Natural killer cell (primary cell): Measurements from ENCODE around the gene STXBP1. TPM values are rescaled to one million over a fixed set of nuclear protein-coding genes. Genes with fewer than 3 reads are reported as not detected.

ENCODE experiments used
- ATAC-seq, 3 donors: fragments of 150-1000 bp in 2 of 3; fragments of 200-7000 bp in 1 of 3; cut with Tn5 transposase; 1 replicate in 1 of 3; 2 replicates in 2 of 3; pipeline ENCODE4 v1.10.0; 2021; ENCODE audit warnings: mild to moderate bottlenecking in 2 of 3, moderate library complexity in 2 of 3
- DNase-seq, 2 donors: peaks; one replicate each; pipeline versions ENCODE4 v3.0.0 to v3.0.0-alpha.2; 2013 to 2021; ENCODE audit warnings: mixed read lengths in 1 of 2
- H3K27ac ChIP-seq: one replicate; pipeline ENCODE4 v1.5.1; 2013; ENCODE audit warnings: mild to moderate bottlenecking, low read length
- H3K27me3 ChIP-seq: one replicate; pipeline ENCODE4 v1.6.1; 2013; ENCODE audit warnings: low read length; ENCODE audit not compliant: control insufficient read depth, insufficient read depth
- H3K36me3 ChIP-seq: one replicate; pipeline ENCODE4 v1.6.1; 2013; ENCODE audit warnings: low read length; ENCODE audit not compliant: control insufficient read depth, insufficient read depth
- H3K4me1 ChIP-seq: one replicate; pipeline ENCODE4 v1.6.1; 2013; ENCODE audit warnings: low read length; ENCODE audit not compliant: control insufficient read depth, insufficient read depth
- H3K4me3 ChIP-seq: one replicate; pipeline ENCODE4 v1.5.1; 2013; ENCODE audit warnings: low read length
- H3K9me3 ChIP-seq: one replicate; pipeline ENCODE4 v1.6.1; 2013; ENCODE audit warnings: low read length; ENCODE audit not compliant: control insufficient read depth, insufficient read depth
- H3K27ac Mint-ChIP-seq, 2 donors: one replicate each; pipeline ENCODE4 v1.8.0; 2022; ENCODE audit warnings: mild to moderate bottlenecking in 2 of 2, mixed read lengths in 2 of 2, moderate library complexity in 1 of 2
- H3K27me3 Mint-ChIP-seq, 2 donors: one replicate each; pipeline ENCODE4 v1.8.0; 2022; ENCODE audit warnings: low read depth in 2 of 2, mixed read lengths in 2 of 2
- H3K36me3 Mint-ChIP-seq: one replicate; pipeline ENCODE4 v1.8.0; 2022; ENCODE audit warnings: mixed read lengths
- H3K4me1 Mint-ChIP-seq, 2 donors: one replicate each; pipeline ENCODE4 v1.8.0; 2022; ENCODE audit warnings: mixed read lengths in 2 of 2
- H3K4me3 Mint-ChIP-seq: one replicate; pipeline ENCODE4 v1.8.0; 2022; ENCODE audit warnings: mild to moderate bottlenecking, moderate library complexity, mixed read lengths
- H3K9me3 Mint-ChIP-seq, 2 donors: one replicate each; pipeline ENCODE4 v1.8.0; 2022; ENCODE audit warnings: mixed read lengths in 2 of 2
- WGBS: methylation state at CpG from one replicate; pipeline ENCODE4 v1.1.7; 2013; ENCODE audit warnings: missing lambda C conversion rate; ENCODE audit not compliant: insufficient coverage; 5-methylcytosine and 5-hydroxymethylcytosine counted together
- intact Hi-C: fragments of 100-400 bp; cut with micrococcal nuclease; formaldehyde crosslinking; loops from one replicate; pipeline ENCODE4 v1.14.2; 2022
- total RNA-seq, 4 donors: library from RNA; stranded (reverse); fragments of 120-200 nt in 1 of 4; gene quantifications; one replicate each; pipeline versions ENCODE4 v1.2.3 to v1.2.4, GENCODE V29; 2013 to 2022
- TF ChIP-seq, protein P1 (sequence below): fragments of 200-600 bp; IDR thresholded peaks from one replicate; pipeline ENCODE4 v1.8.0; 2022; ENCODE audit warnings: antibody characterized with exemption

Gene STXBP1
- total RNA-seq, 3 donors from 2014 or later (not counting 1 experiment from before 2014, with no cell fraction given) = 0.97 to 1.8 (median 1.6) TPM

DNA sequence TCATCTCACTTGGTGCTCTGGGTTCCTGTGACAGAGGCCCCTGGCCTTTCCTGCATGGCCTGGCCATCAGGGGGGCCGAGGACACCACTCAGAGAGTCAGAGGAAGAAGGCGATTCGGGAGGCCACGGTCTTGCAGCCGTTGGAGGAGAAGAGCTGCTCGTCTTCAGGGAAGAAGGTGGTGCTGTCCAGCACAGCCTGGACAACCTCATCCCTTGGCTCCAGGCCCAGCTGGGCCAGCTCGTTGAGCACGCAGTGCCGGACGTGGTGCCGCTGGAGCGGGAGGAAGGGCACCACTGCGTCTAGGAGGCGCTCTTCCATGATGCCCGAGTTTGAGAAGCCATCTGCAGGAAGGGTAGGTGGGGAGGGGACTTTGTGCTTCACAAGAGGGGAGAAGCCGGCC is 119.9 kb downstream of the STXBP1 start:
- H3K9me3 ChIP-seq = no peaks in the 10 kb centered on the region
- WGBS = 93% methylated on average over 16 of the region's 16 CpGs
- H3K4me1 Mint-ChIP-seq = peaks cover 5 to 24% of the 10 kb centered on the region in 2 donors
- H3K4me3 ChIP-seq = no peak overlapping the region
- no peak for DNase-seq
- no peaks in the 10 kb centered on the region for H3K36me3 Mint-ChIP-seq
- H3K27ac Mint-ChIP-seq = no peak overlapping the region
- no peaks in the 10 kb centered on the region for H3K27me3 Mint-ChIP-seq
- H3K4me3 Mint-ChIP-seq = no peak overlapping the region
- H3K36me3 ChIP-seq = peaks cover 13% of the 10 kb centered on the region
- no peaks in the 10 kb centered on the region for H3K27me3 ChIP-seq
- no peak overlapping the region for H3K27ac ChIP-seq
- TF ChIP-seq, protein P1, sequence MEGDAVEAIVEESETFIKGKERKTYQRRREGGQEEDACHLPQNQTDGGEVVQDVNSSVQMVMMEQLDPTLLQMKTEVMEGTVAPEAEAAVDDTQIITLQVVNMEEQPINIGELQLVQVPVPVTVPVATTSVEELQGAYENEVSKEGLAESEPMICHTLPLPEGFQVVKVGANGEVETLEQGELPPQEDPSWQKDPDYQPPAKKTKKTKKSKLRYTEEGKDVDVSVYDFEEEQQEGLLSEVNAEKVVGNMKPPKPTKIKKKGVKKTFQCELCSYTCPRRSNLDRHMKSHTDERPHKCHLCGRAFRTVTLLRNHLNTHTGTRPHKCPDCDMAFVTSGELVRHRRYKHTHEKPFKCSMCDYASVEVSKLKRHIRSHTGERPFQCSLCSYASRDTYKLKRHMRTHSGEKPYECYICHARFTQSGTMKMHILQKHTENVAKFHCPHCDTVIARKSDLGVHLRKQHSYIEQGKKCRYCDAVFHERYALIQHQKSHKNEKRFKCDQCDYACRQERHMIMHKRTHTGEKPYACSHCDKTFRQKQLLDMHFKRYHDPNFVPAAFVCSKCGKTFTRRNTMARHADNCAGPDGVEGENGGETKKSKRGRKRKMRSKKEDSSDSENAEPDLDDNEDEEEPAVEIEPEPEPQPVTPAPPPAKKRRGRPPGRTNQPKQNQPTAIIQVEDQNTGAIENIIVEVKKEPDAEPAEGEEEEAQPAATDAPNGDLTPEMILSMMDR = no peak
- peaks cover 22% of the 10 kb centered on the region for H3K4me1 ChIP-seq
- H3K9me3 Mint-ChIP-seq = no peaks in the 10 kb centered on the region
- no peak for ATAC-seq
- intact Hi-C loops = loop anchor here (10.0 kb wide), 1 partner anchor 117 kb away; the partner anchor contains the start of gene STXBP1

DNA sequence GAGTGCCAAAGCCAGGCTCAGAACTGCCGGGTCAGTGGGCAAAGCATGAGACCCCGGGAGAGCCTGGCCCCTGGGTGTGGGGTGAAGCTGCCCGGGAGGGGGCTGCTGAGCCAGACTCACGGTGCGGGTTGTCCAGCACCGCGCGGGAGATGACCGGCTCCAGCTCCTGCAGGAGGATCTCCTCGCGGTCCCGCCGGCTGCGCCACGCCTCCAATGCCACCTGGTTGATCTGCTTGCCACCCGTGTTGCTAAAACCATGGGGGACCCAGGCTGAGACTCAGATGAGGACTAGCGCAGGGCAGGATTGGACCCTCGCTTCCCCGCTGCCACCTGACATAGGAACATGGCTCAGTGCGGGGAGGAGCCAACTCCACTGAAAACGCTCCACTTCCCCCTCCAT is 120.4 kb downstream of the STXBP1 start:
- Mint-ChIP-seq H3K27me3 (no peaks in the 10 kb centered on the region), H3K27ac (no peak overlapping the region), H3K36me3 (no peaks in the 10 kb centered on the region), H3K9me3 (no peaks in the 10 kb centered on the region), H3K4me1 (peaks cover 5 to 24% of the 10 kb centered on the region in 2 donors), H3K4me3 (no peak overlapping the region)
- TF ChIP-seq, protein P1 = no peak
- ATAC-seq (no peak), DNase-seq (no peak)
- Histone ChIP-seq H3K4me3 (no peak overlapping the region), H3K9me3 (no peaks in the 10 kb centered on the region), H3K27me3 (no peaks in the 10 kb centered on the region), H3K27ac (no peak overlapping the region), H3K4me1 (peaks cover 22% of the 10 kb centered on the region), H3K36me3 (peaks cover 13% of the 10 kb centered on the region)
- intact Hi-C loops = loop anchor here (10.0 kb wide), 1 partner anchor 118 kb away; the partner anchor contains the start of gene STXBP1
- 97% methylated on average over 21 of the region's 21 CpGs for WGBS

DNA sequence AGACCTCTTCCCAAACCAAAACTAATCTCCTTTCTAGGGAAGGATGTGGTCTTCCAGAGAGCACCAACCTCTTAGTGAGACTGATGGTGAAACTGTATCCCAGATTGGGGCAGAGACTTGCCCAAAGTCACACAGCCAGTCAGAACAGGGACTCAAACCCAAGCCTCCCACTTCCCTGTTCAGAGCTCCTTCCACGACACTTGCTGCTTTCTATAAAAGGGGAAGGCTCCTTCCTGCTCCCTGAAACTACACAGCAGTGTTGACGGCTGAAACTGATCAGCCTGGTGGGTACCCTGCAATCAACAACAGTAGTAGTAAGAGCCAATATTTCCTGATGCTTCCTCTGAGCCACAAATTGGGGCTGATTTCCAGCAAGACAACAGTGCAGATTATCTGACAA is 121.5 kb downstream of the STXBP1 start:
- peak overlapping the region; percentile 49 for H3K4me3 Mint-ChIP-seq
- H3K36me3 ChIP-seq = peaks cover 22% of the 10 kb centered on the region
- peaks cover 5 to 24% of the 10 kb centered on the region in 2 donors for H3K4me1 Mint-ChIP-seq
- DNase-seq = no peak
- TF ChIP-seq, protein P1 = no peak
- H3K27me3 Mint-ChIP-seq = no peaks in the 10 kb centered on the region
- H3K36me3 Mint-ChIP-seq = peaks cover 8% of the 10 kb centered on the region
- H3K27me3 ChIP-seq = no peaks in the 10 kb centered on the region
- no peaks in the 10 kb centered on the region for H3K9me3 ChIP-seq
- 82% methylated on average over 2 of the region's 2 CpGs for WGBS
- ATAC-seq = no peak
- H3K9me3 Mint-ChIP-seq = no peaks in the 10 kb centered on the region
- no peak overlapping the region for H3K4me3 ChIP-seq
- peaks cover 22% of the 10 kb centered on the region for H3K4me1 ChIP-seq
- H3K27ac ChIP-seq = no peak overlapping the region
- peak overlapping the region; percentile 93 to 96 for H3K27ac Mint-ChIP-seq
- intact Hi-C loops = loop anchor here (1.0 to 10.0 kb wide), 6 partner anchors 35 to 229 kb away; partner anchors contain the start of gene STXBP1

DNA sequence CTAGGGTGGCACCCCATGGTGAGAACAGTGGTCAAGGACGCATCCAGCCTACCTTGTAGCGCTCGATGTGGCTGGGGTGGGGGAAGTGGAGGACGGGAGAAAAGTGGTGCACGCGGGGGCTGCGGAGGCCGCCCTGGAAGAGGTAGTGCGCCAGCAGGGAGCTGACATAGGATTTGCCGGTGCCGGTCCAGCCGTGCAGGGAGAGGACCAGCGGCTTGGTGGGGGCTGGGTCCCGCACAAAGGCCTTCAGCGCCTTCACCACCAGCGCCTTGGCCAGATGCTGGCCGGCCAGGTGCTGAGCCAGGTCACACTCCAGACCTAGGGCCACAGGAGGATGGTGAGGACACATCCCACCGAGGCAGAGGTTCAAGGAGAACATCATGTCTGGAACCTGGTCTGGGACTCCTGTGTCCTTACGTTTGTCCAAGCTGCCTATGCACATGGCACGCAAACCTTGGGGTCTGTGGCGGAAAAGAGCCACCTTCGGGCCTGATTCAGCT is 122.2 kb downstream of the STXBP1 start:
- WGBS = 67% methylated on average over 22 of the region's 22 CpGs
- no peaks in the 10 kb centered on the region for H3K27me3 Mint-ChIP-seq

More for the DNA sequence above, 122.2 kb downstream of the STXBP1 start:
- Mint-ChIP-seq H3K36me3 (peaks cover 8% of the 10 kb centered on the region), H3K4me3 (peak overlapping the region; percentile 79), H3K4me1 (peaks cover 5 to 24% of the 10 kb centered on the region in 2 donors), H3K9me3 (no peaks in the 10 kb centered on the region), H3K27ac (peak overlapping the region; percentile 93 to 96)
- peak in 1 of 2 donors; percentile 34 for DNase-seq
- Histone ChIP-seq H3K27ac (peak overlapping the region; percentile 87), H3K4me1 (peaks cover 22% of the 10 kb centered on the region), H3K27me3 (no peaks in the 10 kb centered on the region), H3K9me3 (no peaks in the 10 kb centered on the region), H3K4me3 (peak overlapping the region; percentile 50), H3K36me3 (peaks cover 24% of the 10 kb centered on the region)
- ATAC-seq = no peak
- TF ChIP-seq, protein P1 = no peak
- intact Hi-C loops = loop anchor here (1.0 to 10.0 kb wide), 6 partner anchors 35 to 230 kb away; partner anchors contain the start of gene STXBP1
